Epithelial cell of prostate (primary cell): ENCODE data around the gene PI4K2A.
A peak's percentile ranks its signal among the peaks of the same experiment; 100 is the strongest.

ENCODE experiments used
- DNase-seq: peaks from one replicate; pipeline ENCODE4 v3.0.0-alpha.2; 2011; ENCODE audit warnings: low read depth, low spot score
- H3K27ac ChIP-seq: fragments of 450-650 bp; 2 replicates; pipeline ENCODE4 v1.5.1; 2017; ENCODE audit warnings: mild to moderate bottlenecking

PI4K2A gene

GRCh38 chr10:97701438-97702069, 61.1 kb downstream of the PI4K2A start:
- no peak overlapping the region for H3K27ac ChIP-seq
- DNase-seq = no peak

GRCh38 chr10:97703398-97704067, 63.1 kb downstream of the PI4K2A start:
- H3K27ac ChIP-seq = no peak overlapping the region
- DNase-seq = no peak

- no peak for DNase-seq
- no peak overlapping the region for H3K27ac ChIP-seq
Observed at GRCh38 chr10:97704341-97704740, 63.9 kb downstream of the PI4K2A start.

- H3K27ac ChIP-seq = no peak overlapping the region
- DNase-seq = no peak
Observed at GRCh38 chr10:97705006-97705670, 64.7 kb downstream of the PI4K2A start.

GRCh38 chr10:97707134-97707861, 66.8 kb downstream of the PI4K2A start:
- no peak overlapping the region for H3K27ac ChIP-seq
- DNase-seq = no peak

GRCh38 chr10:97708167-97708566, 67.7 kb downstream of the PI4K2A start:
- DNase-seq = no peak
- no peak overlapping the region for H3K27ac ChIP-seq

GRCh38 chr10:97708976-97709946, 68.8 kb downstream of the PI4K2A start:
- no peak overlapping the region for H3K27ac ChIP-seq
- DNase-seq = no peak

GRCh38 chr10:97711640-97712572, 71.4 kb downstream of the PI4K2A start:
- H3K27ac ChIP-seq = no peak overlapping the region
- DNase-seq = no peak

- DNase-seq = no peak
- H3K27ac ChIP-seq = peak within 1 kb of the TSS; percentile 98
Observed at GRCh38 chr10:97713339-97713825, 72.9 kb downstream of the PI4K2A start, which contains the start of gene MARVELD1. TSS of gene MARVELD1 (plus strand) at chr10:97713730. CDS start at chr10:97713877, 147 bp downstream.

GRCh38 chr10:97713826-97714400, 73.4 kb downstream of the PI4K2A start:
- H3K27ac ChIP-seq = peak overlapping the region; percentile 98
- DNase-seq = peak; percentile 58

GRCh38 chr10:97714401-97715258, 74.2 kb downstream of the PI4K2A start:
- DNase-seq = no peak
- peak overlapping the region; percentile 98 for H3K27ac ChIP-seq

GRCh38 chr10:97715259-97715874, 74.9 kb downstream of the PI4K2A start:
- H3K27ac ChIP-seq = peak overlapping the region; percentile 98
- DNase-seq = no peak

- H3K27ac ChIP-seq = peak overlapping the region; percentile 98
- DNase-seq = no peak
Observed at GRCh38 chr10:97717627-97718026, 77.2 kb downstream of the PI4K2A start.

GRCh38 chr10:97718178-97718577, 77.7 kb downstream of the PI4K2A start:
- peak overlapping the region; percentile 98 for H3K27ac ChIP-seq
- no peak for DNase-seq

GRCh38 chr10:97718659-97719142, 78.2 kb downstream of the PI4K2A start:
- peak; percentile 84 for DNase-seq
- peak overlapping the region; percentile 98 for H3K27ac ChIP-seq

- H3K27ac ChIP-seq = peak overlapping the region; percentile 98
- DNase-seq = no peak
Observed at GRCh38 chr10:97719602-97720001, 79.1 kb downstream of the PI4K2A start.
